Measurements from ENCODE around the gene C2orf68. TPM values are rescaled to one million over a fixed set of nuclear protein-coding genes. Genes with fewer than 3 reads are reported as not detected.

The C2orf68 gene
- total and polyA plus RNA-seq, 2 of the 8 experiments (the other 6 are each of a cell fraction or from before 2014, with no cell fraction given): 46.3 to 49.4 TPM

GRCh38 chr2:85577386-85578242 lies 34.3 kb downstream of the C2orf68 start, which contains the start of gene VAMP8 (continued):
- TF ChIP-seq ASH2L (IDR thresholded peaks at IDR 0.05; ENCODE audit: low read length) (peak; percentile 60), BCL11A (IDR thresholded peaks at IDR 0.05; ENCODE audit: low read depth in 2 of 2, low read length in 2 of 2) (no peak), TBP (IDR thresholded peaks at IDR 0.05; ENCODE audit: low read depth, low read length) (no peak), RBBP5 (IDR thresholded peaks at IDR 0.05; ENCODE audit: borderline replicate concordance, low read depth, low read length) (peak; percentile 57; the same call in 1 of the 2 replicates), E2F6 (IDR thresholded peaks at IDR 0.05) (no peak), RFX5 (IDR thresholded peaks at IDR 0.05; ENCODE audit: borderline replicate concordance, low read depth, low read length) (no peak), KDM5A (IDR thresholded peaks at IDR 0.05; ENCODE audit: low read length) (no peak), POLR2A (IDR thresholded peaks at IDR 0.05; ENCODE audit: control extremely low read depth in 1 of 2, low read depth in 2 of 2, low read length in 2 of 2) (0 out of 3 replicates have a peak, but pooled peaks of 1 of the 2 experiments have one; percentile 19), SP2 (IDR thresholded peaks at IDR 0.05; ENCODE audit: low read length) (no peak)
